ENCODE results near the gene CHD9.

The CHD9 gene

GRCh38 chr16:53078765-53079485 is 24.1 kb downstream of the CHD9 start:
- DNase-seq = no peak

- no peak for DNase-seq
Observed at GRCh38 chr16:53080345-53081031, 25.7 kb downstream of the CHD9 start.

GRCh38 chr16:53081032-53081424 is 26.2 kb downstream of the CHD9 start:
- DNase-seq = no peak

- DNase-seq = no peak
Observed at GRCh38 chr16:53081686-53082407, 27.1 kb downstream of the CHD9 start.

GRCh38 chr16:53082509-53082908 is 27.7 kb downstream of the CHD9 start:
- no peak for DNase-seq

- no peak for DNase-seq
Observed at GRCh38 chr16:53083119-53083518, 28.3 kb downstream of the CHD9 start.

- no peak for DNase-seq
Observed at GRCh38 chr16:53084141-53084541, 29.4 kb downstream of the CHD9 start.

- DNase-seq = no peak
Observed at GRCh38 chr16:53084746-53085334, 30.0 kb downstream of the CHD9 start.

- DNase-seq = no peak
Observed at GRCh38 chr16:53085369-53085843, 30.6 kb downstream of the CHD9 start.

GRCh38 chr16:53085931-53086421 is 31.2 kb downstream of the CHD9 start:
- no peak for DNase-seq

- no peak for DNase-seq
Observed at GRCh38 chr16:53087101-53087500, 32.3 kb downstream of the CHD9 start.

- DNase-seq = no peak
Observed at GRCh38 chr16:53089434-53090285, 34.9 kb downstream of the CHD9 start.

- DNase-seq = no peak
Observed at GRCh38 chr16:53090286-53090590, 35.4 kb downstream of the CHD9 start.

GRCh38 chr16:53090591-53091411 is 36.0 kb downstream of the CHD9 start:
- DNase-seq = peak; percentile 88 to 95

GRCh38 chr16:53091466-53092211 is 36.8 kb downstream of the CHD9 start:
- peak; percentile 94 to 95 for DNase-seq

- no peak for DNase-seq
Observed at GRCh38 chr16:53092284-53092683, 37.5 kb downstream of the CHD9 start.

GRCh38 chr16:53093162-53093744 is 38.5 kb downstream of the CHD9 start:
- no peak for DNase-seq

GRCh38 chr16:53094013-53094630 is 39.3 kb downstream of the CHD9 start:
- DNase-seq = peak; percentile 72 to 85

GRCh38 chr16:53097190-53097589 is 42.4 kb downstream of the CHD9 start:
- no peak for DNase-seq

Data from inflammatory macrophage (primary cell).